Suprapubic skin (tissue), 4 donors: ENCODE data around the gene CYP4F3. TPM values are rescaled to one million over a fixed set of nuclear protein-coding genes. Genes with fewer than 3 reads are reported as not detected.

Source experiments
- DNase-seq, 2 donors: peaks; one replicate each; pipeline ENCODE4 v3.0.0-alpha.2; 2019; ENCODE audit warnings: low spot score in 2 of 2
- H3K27ac ChIP-seq: fragments of 200-600 bp; sonication (generic); one replicate; pipeline ENCODE4 v1.5.1; 2019
- H3K27me3 ChIP-seq: fragments of 200-600 bp; sonication (generic); one replicate; pipeline ENCODE4 v1.5.1; 2019
- H3K36me3 ChIP-seq: fragments of 200-600 bp; sonication (generic); one replicate; pipeline ENCODE4 v1.5.1; 2019
- H3K4me1 ChIP-seq: fragments of 200-600 bp; sonication (generic); one replicate; pipeline ENCODE4 v1.5.1; 2019
- H3K4me3 ChIP-seq: fragments of 200-600 bp; sonication (generic); one replicate; pipeline ENCODE4 v1.5.1; 2019; ENCODE audit warnings: mild to moderate bottlenecking
- H3K9me3 ChIP-seq: fragments of 200-600 bp; sonication (generic); one replicate; pipeline ENCODE4 v1.5.1; 2019
- CTCF ChIP-seq, 2 donors: fragments of 200-600 bp in 1 of 2; fragments of 450-650 bp in 1 of 2; sonication (generic) in 1 of 2; IDR thresholded peaks; one replicate each; pipeline ENCODE4 v1.5.1; 2016 to 2019; ENCODE audit warnings: antibody characterized with exemption in 2 of 2, mild to moderate bottlenecking in 1 of 2, moderate library complexity in 1 of 2
- EP300 ChIP-seq: sonication (generic); formaldehyde crosslinking; IDR thresholded peaks from one replicate; pipeline ENCODE4 v1.6.1; 2017; ENCODE audit warnings: antibody characterized with exemption
- POLR2A ChIP-seq, 2 donors: fragments of 450-650 bp; IDR thresholded peaks; one replicate each; pipeline ENCODE4 v1.6.1; 2017; ENCODE audit warnings: antibody characterized with exemption in 2 of 2, mild to moderate bottlenecking in 2 of 2, moderate library complexity in 2 of 2
- POLR2AphosphoS5 ChIP-seq, 3 donors: sonication (generic); formaldehyde crosslinking; IDR thresholded peaks; one replicate each; pipeline ENCODE4 v1.6.1; 2017; ENCODE audit warnings: antibody characterized with exemption in 3 of 3
- WGBS: methylation state at CpG from one replicate; pipeline ENCODE4 v1.1.5; 2018; 5-methylcytosine and 5-hydroxymethylcytosine counted together
- total RNA-seq, 4 donors: library from RNA; depleted of rRNA; stranded (reverse); fragments of >200 nt; gene quantifications; one replicate each; pipeline ENCODE4 v1.1.0, GENCODE V29; 2016

The CYP4F3 gene
- total RNA-seq, 4 donors from 2014 or later = 9.5 to 14.4 (median 12.2) TPM

GRCh38 chr19:15612342-15612741 lies 28.4 kb upstream of the CYP4F3 start:
- Histone ChIP-seq H3K4me3 (no peak overlapping the region), H3K27ac (no peak overlapping the region), H3K27me3 (peaks cover 10% of the 10 kb centered on the region), H3K4me1 (no peaks in the 10 kb centered on the region), H3K36me3 (no peaks in the 10 kb centered on the region), H3K9me3 (no peaks in the 10 kb centered on the region)
- 43% methylated on average over 5 of the region's 5 CpGs for WGBS
- DNase-seq = no peak
- TF ChIP-seq POLR2AphosphoS5 (IDR thresholded peaks at IDR 0.05) (no peak), POLR2A (IDR thresholded peaks at IDR 0.05) (no peak), CTCF (IDR thresholded peaks at IDR 0.05) (no peak), EP300 (no peak)

- DNase-seq = no peak
- TF ChIP-seq POLR2AphosphoS5 (IDR thresholded peaks at IDR 0.05) = no peak
Measured at GRCh38 chr19:15613338-15613737, 27.4 kb upstream of the CYP4F3 start.

GRCh38 chr19:15614507-15615379 lies 26.0 kb upstream of the CYP4F3 start, which contains the start of gene CYP4F8:
Gene CYP4F8 (plus strand): TSS chr19:15615218. CDS start chr19:15615617, 399 bp downstream.
- WGBS = 33% methylated on average over 7 of the region's 8 CpGs
- H3K27ac ChIP-seq = no peak within 1 kb of the TSS
- no peak within 1 kb of the TSS for H3K4me3 ChIP-seq
- no peak for DNase-seq
- H3K9me3 ChIP-seq = no peaks in the 10 kb centered on the region
- no peaks in the 10 kb centered on the region for H3K4me1 ChIP-seq
- no peaks in the 10 kb centered on the region for H3K36me3 ChIP-seq
- H3K27me3 ChIP-seq = peaks cover 26% of the 10 kb centered on the region
- no peak for TF ChIP-seq POLR2AphosphoS5 (IDR thresholded peaks at IDR 0.05)
- TF ChIP-seq POLR2A (IDR thresholded peaks at IDR 0.05) = no peak
- TF ChIP-seq CTCF (IDR thresholded peaks at IDR 0.05) = no peak
- TF ChIP-seq EP300 = no peak

More at GRCh38 chr19:15613338-15613737, 27.4 kb upstream of the CYP4F3 start:
- Histone ChIP-seq H3K27ac (no peak overlapping the region), H3K4me3 (no peak overlapping the region), H3K4me1 (no peaks in the 10 kb centered on the region), H3K9me3 (no peaks in the 10 kb centered on the region), H3K27me3 (peaks cover 19% of the 10 kb centered on the region), H3K36me3 (no peaks in the 10 kb centered on the region)
- WGBS = 97% methylated on average over 3 of the region's 3 CpGs

- Histone ChIP-seq H3K4me1 (no peaks in the 10 kb centered on the region), H3K36me3 (no peaks in the 10 kb centered on the region), H3K4me3 (no peak overlapping the region), H3K9me3 (no peaks in the 10 kb centered on the region), H3K27ac (no peak overlapping the region), H3K27me3 (peaks cover 28% of the 10 kb centered on the region)
- WGBS = 76% methylated on average over 14 of the region's 14 CpGs
- no peak for DNase-seq
- TF ChIP-seq CTCF (IDR thresholded peaks at IDR 0.05) (no peak), EP300 (no peak), POLR2AphosphoS5 (IDR thresholded peaks at IDR 0.05) (no peak), POLR2A (IDR thresholded peaks at IDR 0.05) (no peak)
Measured at GRCh38 chr19:15615526-15615925, 25.2 kb upstream of the CYP4F3 start.

GRCh38 chr19:15616183-15616582 lies 24.5 kb upstream of the CYP4F3 start:
- no peaks in the 10 kb centered on the region for H3K36me3 ChIP-seq
- no peak for DNase-seq
- H3K4me3 ChIP-seq = no peak overlapping the region
- TF ChIP-seq EP300 (no peak), CTCF (IDR thresholded peaks at IDR 0.05) (no peak), POLR2A (IDR thresholded peaks at IDR 0.05) (no peak), POLR2AphosphoS5 (IDR thresholded peaks at IDR 0.05) (no peak)
- no peak overlapping the region for H3K27ac ChIP-seq
- 73% methylated on average over 4 of the region's 4 CpGs for WGBS
- no peaks in the 10 kb centered on the region for H3K9me3 ChIP-seq
- H3K27me3 ChIP-seq = peaks cover 28% of the 10 kb centered on the region
- no peaks in the 10 kb centered on the region for H3K4me1 ChIP-seq
